GM19468 (cell line): ENCODE data around the gene RGS2.
A peak's percentile ranks its signal among the peaks of the same experiment; 100 is the strongest.

Source experiments
- ATAC-seq: cut with Tn5 transposase; IDR thresholded peaks from one replicate; pipeline ENCODE4 v1.9.1; 2021; ENCODE audit warnings: mild to moderate bottlenecking, moderate library complexity, moderate number of reproducible peaks; ENCODE audit not compliant: unreplicated experiment; ENCODE audit errors: extremely low read depth

The RGS2 gene

GRCh38 chr1:192793983-192794767 is 14.7 kb upstream of the RGS2 start:
- ATAC-seq = no peak

GRCh38 chr1:192794768-192795035 is 14.1 kb upstream of the RGS2 start:
- no peak for ATAC-seq

GRCh38 chr1:192795916-192796618 is 12.8 kb upstream of the RGS2 start:
- no peak for ATAC-seq

- ATAC-seq = no peak
These were observed 11.7 kb upstream of the RGS2 start for GRCh38 chr1:192797143-192797542.

- no peak for ATAC-seq
These were observed 10.9 kb upstream of the RGS2 start for GRCh38 chr1:192797891-192798290.

- no peak for ATAC-seq
These were observed 7.4 kb upstream of the RGS2 start for GRCh38 chr1:192801451-192801850.

- no peak for ATAC-seq
These were observed 6.4 kb upstream of the RGS2 start for GRCh38 chr1:192802406-192802805.

GRCh38 chr1:192803501-192803900 is 5.3 kb upstream of the RGS2 start:
- ATAC-seq = no peak

GRCh38 chr1:192805832-192806323 is 3.0 kb upstream of the RGS2 start:
- ATAC-seq = peak; percentile 11

- peak; percentile 19 for ATAC-seq
These were observed 1.4 kb upstream of the RGS2 start for GRCh38 chr1:192807211-192808162.

GRCh38 chr1:192808163-192808517 is 699 bp upstream of the RGS2 start:
- ATAC-seq = no peak

GRCh38 chr1:192809307-192810252 is 741 bp downstream of the RGS2 start:
- ATAC-seq = no peak

GRCh38 chr1:192810253-192810880 is 1.5 kb downstream of the RGS2 start:
- ATAC-seq = no peak

GRCh38 chr1:192811006-192811405 is 2.2 kb downstream of the RGS2 start:
- ATAC-seq = no peak

GRCh38 chr1:192811594-192812239 is 2.9 kb downstream of the RGS2 start:
- no peak for ATAC-seq

- no peak for ATAC-seq
These were observed 3.8 kb downstream of the RGS2 start for GRCh38 chr1:192812420-192813209.

- no peak for ATAC-seq
These were observed 6.0 kb downstream of the RGS2 start for GRCh38 chr1:192814805-192815204.

- no peak for ATAC-seq
These were observed 8.4 kb downstream of the RGS2 start for GRCh38 chr1:192817246-192817645.
